ENCODE data around the gene ERICH6. TPM values are rescaled to one million over a fixed set of nuclear protein-coding genes. Genes with fewer than 3 reads are reported as not detected.

Gene ERICH6
- total and polyA plus RNA-seq, 10 of the 15 experiments (the other 5 are each of a cell fraction or from before 2014, with no cell fraction given), result 0.04 to 0.40 (median 0.22) TPM; not detected in 6

- Histone ChIP-seq H3K79me2 (ENCODE audit: control insufficient read depth, insufficient read depth, low read length) (peaks cover 4% of the 10 kb centered on the region), H2AFZ (ENCODE audit: control insufficient read depth, low read depth, low read length) (no peak overlapping the region), H3K4me2 (ENCODE audit: control insufficient read depth, insufficient read depth) (no peak overlapping the region), H3K36me3 (ENCODE audit: control insufficient read depth in 2 of 2, insufficient read depth in 2 of 2, low read length in 1 of 2) (peaks cover 5 to 21% of the 10 kb centered on the region in 2 experiments), H3K4me1 (ENCODE audit: control insufficient read depth, insufficient read depth, low read length) (no peaks in the 10 kb centered on the region), H3K9me3 (replicated peaks; ENCODE audit: control insufficient read depth, insufficient read depth, low read length) (no peaks in the 10 kb centered on the region), H4K20me1 (ENCODE audit: control insufficient read depth, insufficient read depth) (no peaks in the 10 kb centered on the region), H3K27ac (ENCODE audit: control insufficient read depth, insufficient read depth) (no peak overlapping the region), H3K9ac (ENCODE audit: control insufficient read depth, insufficient read depth, low read length) (no peak overlapping the region), H3K27me3 (replicated peaks in 1 of 2; ENCODE audit: control insufficient read depth in 2 of 2, insufficient read depth in 2 of 2, low read length in 1 of 2) (no peaks in the 10 kb centered on the region), H3K4me3 (no peak overlapping the region)
- BruUV-seq (replicated peaks), result no TSS peak
- ATAC-seq (no peak), FAIRE-seq (no peak), DNase-seq (ENCODE audit: low read depth, low spot score) (no peak)
- WGBS (ENCODE audit: insufficient coverage, insufficient replicate concordance, low lambda C conversion rate, missing lambda C conversion rate), result 97% methylated on average over 2 of the region's 2 CpGs
- TF ChIP-seq SRF (IDR thresholded peaks at IDR 0.05; ENCODE audit: low read depth in 2 of 2, low read length in 2 of 2), result no peak
- no peak for TF ChIP-seq E4F1 (IDR thresholded peaks at IDR 0.05; ENCODE audit: borderline replicate concordance, partially characterized antibody)
- TF ChIP-seq ASH2L (IDR thresholded peaks at IDR 0.05; ENCODE audit: borderline replicate concordance, low read depth), result no peak
- no peak for TF ChIP-seq ZBTB33 (IDR thresholded peaks at IDR 0.05)
- TF ChIP-seq, protein P1, sequence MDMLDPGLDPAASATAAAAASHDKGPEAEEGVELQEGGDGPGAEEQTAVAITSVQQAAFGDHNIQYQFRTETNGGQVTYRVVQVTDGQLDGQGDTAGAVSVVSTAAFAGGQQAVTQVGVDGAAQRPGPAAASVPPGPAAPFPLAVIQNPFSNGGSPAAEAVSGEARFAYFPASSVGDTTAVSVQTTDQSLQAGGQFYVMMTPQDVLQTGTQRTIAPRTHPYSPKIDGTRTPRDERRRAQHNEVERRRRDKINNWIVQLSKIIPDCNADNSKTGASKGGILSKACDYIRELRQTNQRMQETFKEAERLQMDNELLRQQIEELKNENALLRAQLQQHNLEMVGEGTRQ (IDR thresholded peaks at IDR 0.05; ENCODE audit: borderline replicate concordance, low read depth, low read length), result no peak
- no peak for TF ChIP-seq RBBP5 (conservative IDR thresholded peaks at IDR 0.05)
- no peak for TF ChIP-seq WRNIP1 (IDR thresholded peaks at IDR 0.05; ENCODE audit: borderline replicate concordance, low read depth, low read length)
- TF ChIP-seq IKZF1 (conservative IDR thresholded peaks at IDR 0.05), result no peak
- TF ChIP-seq GABPA (IDR thresholded peaks at IDR 0.05; ENCODE audit: low read depth), result no peak
- no peak for TF ChIP-seq ZNF217 (IDR thresholded peaks at IDR 0.05)
- no peak for TF ChIP-seq IRF4 (IDR thresholded peaks at IDR 0.05; ENCODE audit: low read depth, low read length)
- no peak for TF ChIP-seq NR2C1 (IDR thresholded peaks at IDR 0.05)
- in situ Hi-C loops (cut with MboI) (no loop called here), intact Hi-C loops (cut with micrococcal nuclease; ENCODE audit: unreplicated experiment) (no loop called here)
- ChIA-PET SMC1A (ENCODE audit: uncharacterized antibody, unreplicated experiment) (no interaction called here), RAD21 (ENCODE audit: unreplicated experiment) (no interaction called here), CTCF (interaction anchor here (1.4 kb wide), 1 partner anchor 14 kb away, joined by 3 read pairs; no protein-coding TSS in a partner anchor), POLR2A (no interaction called here)
Observed at GRCh38 chr3:150627557-150627956, 76.2 kb downstream of the ERICH6 start.
